Fibroblast of villous mesenchyme (primary cell): ENCODE results near the gene SHFL. TPM values are rescaled to one million over a fixed set of nuclear protein-coding genes. Genes with fewer than 3 reads are reported as not detected.
A peak's percentile ranks its signal among the peaks of the same experiment; 100 is the strongest.

Source experiments
- DNase-seq: peaks from one replicate; pipeline ENCODE4 v3.0.0-alpha.2; 2010; ENCODE audit warnings: low read depth
- H3K4me3 ChIP-seq: 2 replicates; pipeline ENCODE4 v1.5.1; 2011; ENCODE audit warnings: low read depth, mild to moderate bottlenecking, low read length
- total RNA-seq: library from RNA; depleted of rRNA; stranded (reverse); fragments of >200 nt; gene quantifications from 2 replicates; pipeline ENCODE4 v1.2.3, GENCODE V29; 2012
- TF ChIP-seq, protein P1 (sequence below): IDR thresholded peaks from 2 replicates; pipeline ENCODE4 v1.5.1; 2012; ENCODE audit warnings: low read depth, mild to moderate bottlenecking, low read length; ENCODE audit not compliant: insufficient read depth

The SHFL gene
- total RNA-seq, 1 donor: 25.9 TPM

- no peak for DNase-seq
- TF ChIP-seq, protein P1, sequence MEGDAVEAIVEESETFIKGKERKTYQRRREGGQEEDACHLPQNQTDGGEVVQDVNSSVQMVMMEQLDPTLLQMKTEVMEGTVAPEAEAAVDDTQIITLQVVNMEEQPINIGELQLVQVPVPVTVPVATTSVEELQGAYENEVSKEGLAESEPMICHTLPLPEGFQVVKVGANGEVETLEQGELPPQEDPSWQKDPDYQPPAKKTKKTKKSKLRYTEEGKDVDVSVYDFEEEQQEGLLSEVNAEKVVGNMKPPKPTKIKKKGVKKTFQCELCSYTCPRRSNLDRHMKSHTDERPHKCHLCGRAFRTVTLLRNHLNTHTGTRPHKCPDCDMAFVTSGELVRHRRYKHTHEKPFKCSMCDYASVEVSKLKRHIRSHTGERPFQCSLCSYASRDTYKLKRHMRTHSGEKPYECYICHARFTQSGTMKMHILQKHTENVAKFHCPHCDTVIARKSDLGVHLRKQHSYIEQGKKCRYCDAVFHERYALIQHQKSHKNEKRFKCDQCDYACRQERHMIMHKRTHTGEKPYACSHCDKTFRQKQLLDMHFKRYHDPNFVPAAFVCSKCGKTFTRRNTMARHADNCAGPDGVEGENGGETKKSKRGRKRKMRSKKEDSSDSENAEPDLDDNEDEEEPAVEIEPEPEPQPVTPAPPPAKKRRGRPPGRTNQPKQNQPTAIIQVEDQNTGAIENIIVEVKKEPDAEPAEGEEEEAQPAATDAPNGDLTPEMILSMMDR: no peak
- no peak overlapping the region for H3K4me3 ChIP-seq
Measured at GRCh38 chr19:10092648-10093294, 6.7 kb downstream of the SHFL start.

GRCh38 chr19:10093295-10094186, 7.4 kb downstream of the SHFL start:
- TF ChIP-seq, protein P1: no peak
- H3K4me3 ChIP-seq: no peak overlapping the region
- no peak for DNase-seq

DNA sequence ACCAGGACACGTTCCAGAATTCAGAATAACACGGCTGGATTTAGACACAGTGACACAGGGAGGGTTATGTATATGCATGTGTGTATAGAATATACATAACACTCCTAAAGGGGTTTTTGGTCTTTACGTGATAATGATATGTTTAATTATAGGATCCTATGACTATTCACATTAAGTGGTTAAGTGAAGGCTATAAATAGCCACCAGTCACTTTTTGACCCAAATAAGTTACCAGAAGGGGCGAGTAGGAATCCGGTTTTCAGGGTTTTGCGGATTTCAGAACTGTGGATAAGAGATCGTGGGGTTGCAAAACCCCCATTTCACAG, 9.5 kb downstream of the SHFL start:
- TF ChIP-seq, protein P1: no peak
- peak overlapping the region; percentile 47 for H3K4me3 ChIP-seq

GRCh38 chr19:10095948-10096614, 10.0 kb downstream of the SHFL start:
- H3K4me3 ChIP-seq: peak overlapping the region; percentile 57
- peak; percentile 91 for DNase-seq
- TF ChIP-seq, protein P1: no peak

More for the DNA sequence above, 9.5 kb downstream of the SHFL start:
- no peak for DNase-seq

- no peak for DNase-seq
- TF ChIP-seq, protein P1: no peak
- peak overlapping the region; percentile 57 for H3K4me3 ChIP-seq
Measured at GRCh38 chr19:10096615-10096963, 10.5 kb downstream of the SHFL start.

DNA sequence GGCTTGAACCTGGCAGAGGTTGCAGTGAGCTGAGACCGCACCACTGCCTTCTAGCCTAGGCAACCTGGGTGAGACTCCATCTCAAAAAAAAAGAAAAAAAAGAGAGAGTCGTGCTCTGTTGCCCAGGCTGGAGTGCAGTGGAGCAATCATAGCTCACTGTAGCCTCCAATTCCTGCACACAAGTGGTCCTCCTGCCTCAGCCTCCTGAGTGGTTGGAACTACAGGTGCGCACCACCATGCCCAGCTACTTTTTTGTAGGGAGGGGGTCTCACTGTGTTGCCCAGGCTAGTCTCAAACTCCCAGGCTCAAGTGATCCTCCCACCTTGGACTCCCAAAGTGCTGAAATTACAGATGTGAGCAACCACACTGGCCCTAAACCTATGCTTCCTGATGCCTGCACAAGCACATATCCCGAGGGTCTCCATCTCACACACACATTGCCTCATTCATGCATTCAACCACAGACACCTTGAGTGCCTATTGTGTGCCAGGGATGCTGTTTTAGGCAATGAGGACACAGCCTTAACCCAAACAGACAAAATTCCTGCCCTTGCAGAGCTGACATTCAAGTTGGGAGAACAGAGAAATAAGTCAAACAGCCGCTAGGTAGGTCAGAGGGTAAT, 14.2 kb downstream of the SHFL start:
- no peak overlapping the region for H3K4me3 ChIP-seq
- no peak for DNase-seq
- TF ChIP-seq, protein P1: no peak
